ENCODE measurements around the gene CCND3.

DNA sequence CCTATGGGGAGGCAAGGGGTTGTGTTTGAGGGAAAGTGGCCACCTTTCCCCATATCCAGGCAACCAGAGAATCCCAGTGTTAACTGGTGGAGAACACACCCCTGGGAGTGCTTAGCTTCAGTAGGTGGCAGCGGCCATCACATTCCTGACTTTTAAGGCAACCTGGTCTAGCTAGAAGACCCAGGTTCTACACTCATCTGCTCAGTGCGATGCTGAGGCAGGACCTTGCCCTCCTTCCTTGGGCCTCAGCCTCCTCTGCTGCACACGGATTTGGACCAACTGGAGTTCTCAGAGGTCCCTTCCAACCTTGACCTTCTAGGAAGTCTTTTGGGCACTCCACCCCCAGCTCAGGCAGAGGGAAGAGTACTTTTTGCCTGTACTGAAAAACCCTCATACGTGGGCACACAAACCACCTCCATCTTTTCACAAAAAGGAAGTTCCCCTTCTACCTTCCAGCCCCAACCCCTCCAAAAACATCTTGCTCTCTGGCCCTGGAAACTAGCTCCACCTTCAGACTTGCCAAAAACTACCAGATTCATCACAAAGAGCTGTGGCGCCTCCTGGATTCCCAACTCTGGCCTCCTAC, 2.9 kb downstream of the CCND3 start:
- TF ChIP-seq, protein P1, sequence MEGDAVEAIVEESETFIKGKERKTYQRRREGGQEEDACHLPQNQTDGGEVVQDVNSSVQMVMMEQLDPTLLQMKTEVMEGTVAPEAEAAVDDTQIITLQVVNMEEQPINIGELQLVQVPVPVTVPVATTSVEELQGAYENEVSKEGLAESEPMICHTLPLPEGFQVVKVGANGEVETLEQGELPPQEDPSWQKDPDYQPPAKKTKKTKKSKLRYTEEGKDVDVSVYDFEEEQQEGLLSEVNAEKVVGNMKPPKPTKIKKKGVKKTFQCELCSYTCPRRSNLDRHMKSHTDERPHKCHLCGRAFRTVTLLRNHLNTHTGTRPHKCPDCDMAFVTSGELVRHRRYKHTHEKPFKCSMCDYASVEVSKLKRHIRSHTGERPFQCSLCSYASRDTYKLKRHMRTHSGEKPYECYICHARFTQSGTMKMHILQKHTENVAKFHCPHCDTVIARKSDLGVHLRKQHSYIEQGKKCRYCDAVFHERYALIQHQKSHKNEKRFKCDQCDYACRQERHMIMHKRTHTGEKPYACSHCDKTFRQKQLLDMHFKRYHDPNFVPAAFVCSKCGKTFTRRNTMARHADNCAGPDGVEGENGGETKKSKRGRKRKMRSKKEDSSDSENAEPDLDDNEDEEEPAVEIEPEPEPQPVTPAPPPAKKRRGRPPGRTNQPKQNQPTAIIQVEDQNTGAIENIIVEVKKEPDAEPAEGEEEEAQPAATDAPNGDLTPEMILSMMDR (IDR thresholded peaks at IDR 0.05; ENCODE audit: control extremely low read depth in 1 of 3, insufficient read depth in 1 of 3, low read depth in 1 of 3, low read length in 3 of 3), result no peak
- TF ChIP-seq, protein P2, sequence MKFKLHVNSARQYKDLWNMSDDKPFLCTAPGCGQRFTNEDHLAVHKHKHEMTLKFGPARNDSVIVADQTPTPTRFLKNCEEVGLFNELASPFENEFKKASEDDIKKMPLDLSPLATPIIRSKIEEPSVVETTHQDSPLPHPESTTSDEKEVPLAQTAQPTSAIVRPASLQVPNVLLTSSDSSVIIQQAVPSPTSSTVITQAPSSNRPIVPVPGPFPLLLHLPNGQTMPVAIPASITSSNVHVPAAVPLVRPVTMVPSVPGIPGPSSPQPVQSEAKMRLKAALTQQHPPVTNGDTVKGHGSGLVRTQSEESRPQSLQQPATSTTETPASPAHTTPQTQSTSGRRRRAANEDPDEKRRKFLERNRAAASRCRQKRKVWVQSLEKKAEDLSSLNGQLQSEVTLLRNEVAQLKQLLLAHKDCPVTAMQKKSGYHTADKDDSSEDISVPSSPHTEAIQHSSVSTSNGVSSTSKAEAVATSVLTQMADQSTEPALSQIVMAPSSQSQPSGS (IDR thresholded peaks at IDR 0.05; ENCODE audit: low read length), result no peak
- TF ChIP-seq POLR2A (IDR thresholded peaks at IDR 0.05; ENCODE audit: control extremely low read depth in 1 of 2, low read depth in 2 of 2, low read length in 2 of 2) (no peak), CEBPB (IDR thresholded peaks at IDR 0.05; ENCODE audit: low read depth, low read length) (no peak), JUND (IDR thresholded peaks at IDR 0.05; ENCODE audit: low read length) (no peak), SUZ12 (IDR thresholded peaks at IDR 0.05; ENCODE audit: low read length) (no peak), GTF2F1 (IDR thresholded peaks at IDR 0.05; ENCODE audit: borderline replicate concordance, low read depth, low read length) (no peak), EP300 (IDR thresholded peaks at IDR 0.05; ENCODE audit: borderline replicate concordance in 1 of 2, low read depth in 2 of 2, low read length in 2 of 2) (no peak)
- TF ChIP-seq, protein P3, sequence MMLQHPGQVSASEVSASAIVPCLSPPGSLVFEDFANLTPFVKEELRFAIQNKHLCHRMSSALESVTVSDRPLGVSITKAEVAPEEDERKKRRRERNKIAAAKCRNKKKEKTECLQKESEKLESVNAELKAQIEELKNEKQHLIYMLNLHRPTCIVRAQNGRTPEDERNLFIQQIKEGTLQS (IDR thresholded peaks at IDR 0.05; ENCODE audit: insufficient read depth, low read depth, low read length), result no peak
- TF ChIP-seq, protein P4, sequence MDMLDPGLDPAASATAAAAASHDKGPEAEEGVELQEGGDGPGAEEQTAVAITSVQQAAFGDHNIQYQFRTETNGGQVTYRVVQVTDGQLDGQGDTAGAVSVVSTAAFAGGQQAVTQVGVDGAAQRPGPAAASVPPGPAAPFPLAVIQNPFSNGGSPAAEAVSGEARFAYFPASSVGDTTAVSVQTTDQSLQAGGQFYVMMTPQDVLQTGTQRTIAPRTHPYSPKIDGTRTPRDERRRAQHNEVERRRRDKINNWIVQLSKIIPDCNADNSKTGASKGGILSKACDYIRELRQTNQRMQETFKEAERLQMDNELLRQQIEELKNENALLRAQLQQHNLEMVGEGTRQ (IDR thresholded peaks at IDR 0.05; ENCODE audit: low read length), result no peak

All from H1 (cell line).